Lung (tissue), 12 donors: ENCODE measurements around the gene MME. TPM values are rescaled to one million over a fixed set of nuclear protein-coding genes. Genes with fewer than 3 reads are reported as not detected.

Experiments used
- ATAC-seq: fragments of 200-7000 bp; cut with Tn5 transposase; one replicate; pipeline ENCODE4 v1.9.1; 2020; ENCODE audit warnings: moderate number of reproducible peaks; ENCODE audit not compliant: insufficient read depth, low FRiP score
- DNase-seq, 3 donors: peaks; one replicate each; pipeline ENCODE4 v3.0.0-alpha.2; 2013 to 2017
- H3K27ac ChIP-seq, 2 donors: one replicate each; pipeline ENCODE4 v1.5.1; 2013; ENCODE audit warnings: mild to moderate bottlenecking in 2 of 2, moderate library complexity in 2 of 2, control low read depth in 1 of 2, inconsistent platforms in 1 of 2, low read depth in 1 of 2, low read length in 1 of 2
- H3K27me3 ChIP-seq, 3 donors: one replicate each; pipeline ENCODE4 v1.5.1; 2013; ENCODE audit warnings: low read length in 2 of 3; ENCODE audit not compliant: control insufficient read depth in 3 of 3, insufficient read depth in 3 of 3
- H3K36me3 ChIP-seq, 4 donors: one replicate each; pipeline ENCODE4 v1.5.1; 2013; ENCODE audit warnings: low read length in 4 of 4, mild to moderate bottlenecking in 1 of 4, moderate library complexity in 1 of 4; ENCODE audit not compliant: control insufficient read depth in 4 of 4, insufficient read depth in 4 of 4
- H3K4me1 ChIP-seq, 5 donors: one replicate each; pipeline ENCODE4 v1.5.1; 2013; ENCODE audit warnings: low read length in 5 of 5, mild to moderate bottlenecking in 2 of 5, moderate library complexity in 1 of 5; ENCODE audit not compliant: control insufficient read depth in 5 of 5, insufficient read depth in 5 of 5
- H3K4me3 ChIP-seq: one replicate; pipeline ENCODE4 v1.5.1; 2013; ENCODE audit warnings: mild to moderate bottlenecking, control low read depth, moderate library complexity
- H3K9ac ChIP-seq, 2 donors: one replicate each; pipeline ENCODE4 v1.5.1; 2013; ENCODE audit warnings: low read length in 2 of 2, control low read depth in 1 of 2; ENCODE audit not compliant: insufficient read depth in 1 of 2
- H3K9me3 ChIP-seq, 4 donors: one replicate each; pipeline ENCODE4 v1.5.1; 2013; ENCODE audit warnings: low read length in 3 of 4, mild to moderate bottlenecking in 1 of 4, moderate library complexity in 1 of 4; ENCODE audit not compliant: control insufficient read depth in 4 of 4, insufficient read depth in 3 of 4
- WGBS, 2 donors: extraction: QIAGEN DNeasy Blood & Tissue Kit; methylation state at CpG; one replicate each; pipeline ENCODE4 v1.1.7; 2013; 5-methylcytosine and 5-hydroxymethylcytosine counted together
- polyA plus RNA-seq, 2 donors: library from polyadenylated mRNA; stranded (reverse); fragments of 200-250 nt; gene quantifications; one replicate each; pipeline ENCODE4 v1.2.1, GENCODE V29; 2013
- total RNA-seq, 2 donors: library from RNA; depleted of rRNA in 1 of 2; stranded (reverse); fragments of >200 nt in 1 of 2; gene quantifications; one replicate each; pipeline ENCODE4 v1.2.1, GENCODE V29; 2014 to 2021
- TF ChIP-seq, protein P1 (sequence below): IDR thresholded peaks from 2 replicates; pipeline ENCODE4 v1.5.1; 2012; ENCODE audit warnings: mild to moderate bottlenecking; ENCODE audit errors: control extremely low read depth, extremely low read depth
- donor health status: control.
- donor health status: control.
- donor health status: Bipolar disorder and iron deficiency.
- donor health status: healthy.
- donor health status: DM: yes; HTN: yes; CAD: no.

Gene MME
- total and polyA plus RNA-seq, 4 donors, result 7.9 to 41.0 (median 9.2) TPM

DNA sequence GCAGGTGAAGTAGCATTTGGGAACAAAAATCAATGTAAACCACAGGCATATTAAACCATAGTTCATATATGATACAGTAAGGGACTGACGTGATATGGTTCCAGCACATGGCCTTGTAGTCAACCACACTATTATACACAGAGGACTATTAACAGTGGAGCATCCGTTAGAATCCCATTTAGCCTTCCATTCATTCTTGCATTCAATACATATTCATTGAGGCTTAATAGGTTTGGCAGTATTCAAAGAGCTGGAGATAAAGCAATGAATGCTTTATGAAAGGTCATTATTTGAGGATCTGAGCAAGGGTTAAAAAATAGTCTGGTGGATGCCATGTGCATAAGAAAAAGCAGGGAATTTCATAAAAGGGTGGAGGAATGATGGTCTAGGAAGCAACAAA lies 89.1 kb downstream of the MME start:
- 90 to 93% methylated on average over 2 of the region's 2 CpGs for WGBS, 2 donors
- no peak for DNase-seq
- TF ChIP-seq, protein P1, sequence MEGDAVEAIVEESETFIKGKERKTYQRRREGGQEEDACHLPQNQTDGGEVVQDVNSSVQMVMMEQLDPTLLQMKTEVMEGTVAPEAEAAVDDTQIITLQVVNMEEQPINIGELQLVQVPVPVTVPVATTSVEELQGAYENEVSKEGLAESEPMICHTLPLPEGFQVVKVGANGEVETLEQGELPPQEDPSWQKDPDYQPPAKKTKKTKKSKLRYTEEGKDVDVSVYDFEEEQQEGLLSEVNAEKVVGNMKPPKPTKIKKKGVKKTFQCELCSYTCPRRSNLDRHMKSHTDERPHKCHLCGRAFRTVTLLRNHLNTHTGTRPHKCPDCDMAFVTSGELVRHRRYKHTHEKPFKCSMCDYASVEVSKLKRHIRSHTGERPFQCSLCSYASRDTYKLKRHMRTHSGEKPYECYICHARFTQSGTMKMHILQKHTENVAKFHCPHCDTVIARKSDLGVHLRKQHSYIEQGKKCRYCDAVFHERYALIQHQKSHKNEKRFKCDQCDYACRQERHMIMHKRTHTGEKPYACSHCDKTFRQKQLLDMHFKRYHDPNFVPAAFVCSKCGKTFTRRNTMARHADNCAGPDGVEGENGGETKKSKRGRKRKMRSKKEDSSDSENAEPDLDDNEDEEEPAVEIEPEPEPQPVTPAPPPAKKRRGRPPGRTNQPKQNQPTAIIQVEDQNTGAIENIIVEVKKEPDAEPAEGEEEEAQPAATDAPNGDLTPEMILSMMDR, result no peak
- Histone ChIP-seq H3K36me3 (peaks cover 0 to 3% (median 0%) of the 10 kb centered on the region in 4 donors), H3K27ac (no peak overlapping the region), H3K27me3 (no peaks in the 10 kb centered on the region), H3K4me3 (no peak overlapping the region), H3K9me3 (no peaks in the 10 kb centered on the region), H3K4me1 (no peaks in the 10 kb centered on the region), H3K9ac (no peak overlapping the region)
- ATAC-seq, result no peak

DNA sequence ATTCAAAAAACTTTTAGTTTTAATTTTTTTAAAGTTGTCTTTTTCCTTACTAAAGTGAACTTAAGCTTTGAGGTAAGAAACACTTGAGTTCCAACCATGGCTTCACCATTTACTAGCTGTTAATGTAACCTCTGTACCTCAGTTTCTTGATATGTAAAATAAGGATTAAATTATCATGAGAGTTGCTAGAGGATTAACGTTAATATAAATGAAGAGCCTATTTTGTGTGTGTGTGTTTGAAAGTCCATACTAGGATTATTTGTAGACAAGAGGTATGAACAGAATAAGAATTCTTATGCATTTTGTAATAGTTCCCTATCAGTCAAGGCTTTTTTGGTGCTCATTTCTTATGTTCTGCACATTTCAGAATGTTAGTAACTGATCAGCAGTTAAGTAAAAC lies 93.7 kb downstream of the MME start:
- TF ChIP-seq, protein P1, result no peak
- no peak overlapping the region for H3K4me3 ChIP-seq
- ATAC-seq (no peak), DNase-seq (no peak)
- no peak overlapping the region for H3K9ac ChIP-seq
- no peaks in the 10 kb centered on the region for H3K27me3 ChIP-seq
- H3K4me1 ChIP-seq, result no peaks in the 10 kb centered on the region
- 83 to 96% methylated on average over 1 of the region's 1 CpG for WGBS, 2 donors
- no peak overlapping the region for H3K27ac ChIP-seq
- no peaks in the 10 kb centered on the region for H3K9me3 ChIP-seq
- peaks cover 0 to 3% (median 0%) of the 10 kb centered on the region in 4 donors for H3K36me3 ChIP-seq

DNA sequence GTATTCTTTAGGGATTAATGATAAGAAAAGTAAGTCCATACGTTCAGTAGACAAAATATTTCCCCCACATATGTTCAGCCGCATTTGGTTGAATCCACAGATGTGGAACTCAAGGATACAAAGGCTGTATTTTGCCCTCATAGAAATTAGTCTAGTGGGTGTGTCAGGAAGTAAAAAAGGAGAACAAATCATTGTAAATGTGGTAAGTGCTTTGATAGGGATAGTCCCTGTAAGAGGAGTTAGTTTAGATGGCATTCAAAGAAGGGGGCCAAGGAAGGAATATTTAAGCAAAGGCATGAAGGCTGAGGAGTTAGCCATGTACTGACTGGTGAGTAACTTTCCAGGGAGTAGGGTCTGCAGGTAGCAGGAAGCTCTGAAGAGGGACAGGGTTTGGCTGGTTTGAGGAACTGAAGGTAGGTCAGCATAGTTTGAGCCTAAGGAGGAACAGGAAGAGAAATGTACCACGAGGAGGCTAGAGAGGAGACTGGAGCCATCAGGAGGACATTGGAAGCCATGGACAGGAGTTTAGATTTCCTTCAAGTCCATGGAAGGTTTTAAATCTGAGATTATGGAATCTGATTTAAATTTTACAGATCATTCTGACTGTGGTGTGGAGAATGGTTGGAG lies 98.8 kb downstream of the MME start:
- Histone ChIP-seq H3K27ac (no peak overlapping the region), H3K4me3 (no peak overlapping the region), H3K9me3 (no peaks in the 10 kb centered on the region), H3K9ac (no peak overlapping the region), H3K4me1 (no peaks in the 10 kb centered on the region), H3K36me3 (no peaks in the 10 kb centered on the region), H3K27me3 (no peaks in the 10 kb centered on the region)
- DNase-seq (no peak), ATAC-seq (no peak)
- TF ChIP-seq, protein P1, result no peak
- 59 to 75% methylated on average over 3 of the region's 3 CpGs for WGBS, 2 donors

DNA sequence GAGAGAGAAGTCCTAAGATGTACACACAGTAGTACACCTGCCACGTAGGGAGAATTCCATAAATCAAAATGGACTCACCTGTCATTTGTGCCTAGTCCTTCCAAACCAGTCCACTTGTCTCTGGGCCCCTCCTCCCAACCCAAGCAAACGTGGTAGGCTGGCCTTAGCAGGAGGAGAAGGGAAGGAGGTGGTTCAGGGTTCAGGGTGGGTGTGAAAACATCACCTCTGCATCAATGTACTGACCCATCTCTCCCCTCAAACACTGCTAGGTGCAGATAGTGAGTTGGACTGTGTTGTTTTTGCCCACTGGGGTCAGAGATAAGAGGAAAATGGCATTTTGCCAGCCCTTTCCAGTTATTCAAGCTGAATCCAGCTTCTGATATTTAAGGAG lies 99.3 kb downstream of the MME start:
- WGBS, 2 donors, result 51 to 70% methylated on average over 2 of the region's 2 CpGs
- no peaks in the 10 kb centered on the region for H3K27me3 ChIP-seq
- TF ChIP-seq, protein P1, result no peak
- H3K4me1 ChIP-seq, result no peaks in the 10 kb centered on the region
- H3K9ac ChIP-seq, result no peak overlapping the region
- H3K27ac ChIP-seq, result no peak overlapping the region
- H3K9me3 ChIP-seq, result no peaks in the 10 kb centered on the region
- DNase-seq (no peak), ATAC-seq (no peak)
- no peak overlapping the region for H3K4me3 ChIP-seq
- no peaks in the 10 kb centered on the region for H3K36me3 ChIP-seq
